Pulmonary artery endothelial cell (primary cell): ENCODE measurements around the gene RPS21. TPM values are rescaled to one million over a fixed set of nuclear protein-coding genes. Genes with fewer than 3 reads are reported as not detected.
"Not testable (repeated sequence)": the region's sequence is repeated elsewhere in the genome, so short reads cannot be mapped to it uniquely, and the experiment has no call there.

Source experiments
- DNase-seq: peaks from one replicate; pipeline ENCODE4 v3.0.0-alpha.2; 2011; ENCODE audit warnings: low read depth, low spot score
- total RNA-seq: library from RNA; depleted of rRNA; stranded (reverse); fragments of >200 nt; gene quantifications from 2 replicates; pipeline ENCODE4 v1.2.3, GENCODE V29; 2014

The RPS21 gene
- total RNA-seq, 1 donor from 2014 or later = 921 TPM

GRCh38 chr20:62424249-62425107 is 37.6 kb downstream of the RPS21 start:
- DNase-seq = no peak

- no peak for DNase-seq
These were observed 38.6 kb downstream of the RPS21 start for GRCh38 chr20:62425281-62426058.

- DNase-seq = not testable (repeated sequence)
These were observed 39.1 kb downstream of the RPS21 start for GRCh38 chr20:62426059-62426348.

GRCh38 chr20:62426699-62427131 is 39.8 kb downstream of the RPS21 start:
- DNase-seq = no peak

GRCh38 chr20:62427172-62428001 is 40.5 kb downstream of the RPS21 start, which contains the start of gene RBBP8NL:
Gene RBBP8NL, minus strand, starts transcription at chr20:62427539. Its CDS starts 7,892 bp downstream, at chr20:62419647.
- no peak for DNase-seq

GRCh38 chr20:62428002-62428372 is 41.1 kb downstream of the RPS21 start:
- no peak for DNase-seq

GRCh38 chr20:62428396-62429295 is 41.7 kb downstream of the RPS21 start:
- no peak for DNase-seq

- no peak for DNase-seq
These were observed 42.8 kb downstream of the RPS21 start for GRCh38 chr20:62429455-62430310.

GRCh38 chr20:62430311-62430853 is 43.5 kb downstream of the RPS21 start:
- no peak for DNase-seq

- no peak for DNase-seq
These were observed 44.1 kb downstream of the RPS21 start for GRCh38 chr20:62430866-62431447.

- no peak for DNase-seq
These were observed 47.0 kb downstream of the RPS21 start for GRCh38 chr20:62433658-62434497.

- no peak for DNase-seq
These were observed 49.8 kb downstream of the RPS21 start for GRCh38 chr20:62436692-62437091.

GRCh38 chr20:62437496-62437895 is 50.6 kb downstream of the RPS21 start:
- no peak for DNase-seq

- no peak for DNase-seq
These were observed 51.0 kb downstream of the RPS21 start for GRCh38 chr20:62437927-62438326.
